ENCODE results near the gene PMPCA. TPM values are rescaled to one million over a fixed set of nuclear protein-coding genes. Genes with fewer than 3 reads are reported as not detected.

The PMPCA gene
- total RNA-seq, 4 donors from 2014 or later, result 29.2 to 64.4 (median 33.6) TPM

- ATAC-seq (ENCODE audit: low FRiP score), result no peak
- TF ChIP-seq, protein P1, sequence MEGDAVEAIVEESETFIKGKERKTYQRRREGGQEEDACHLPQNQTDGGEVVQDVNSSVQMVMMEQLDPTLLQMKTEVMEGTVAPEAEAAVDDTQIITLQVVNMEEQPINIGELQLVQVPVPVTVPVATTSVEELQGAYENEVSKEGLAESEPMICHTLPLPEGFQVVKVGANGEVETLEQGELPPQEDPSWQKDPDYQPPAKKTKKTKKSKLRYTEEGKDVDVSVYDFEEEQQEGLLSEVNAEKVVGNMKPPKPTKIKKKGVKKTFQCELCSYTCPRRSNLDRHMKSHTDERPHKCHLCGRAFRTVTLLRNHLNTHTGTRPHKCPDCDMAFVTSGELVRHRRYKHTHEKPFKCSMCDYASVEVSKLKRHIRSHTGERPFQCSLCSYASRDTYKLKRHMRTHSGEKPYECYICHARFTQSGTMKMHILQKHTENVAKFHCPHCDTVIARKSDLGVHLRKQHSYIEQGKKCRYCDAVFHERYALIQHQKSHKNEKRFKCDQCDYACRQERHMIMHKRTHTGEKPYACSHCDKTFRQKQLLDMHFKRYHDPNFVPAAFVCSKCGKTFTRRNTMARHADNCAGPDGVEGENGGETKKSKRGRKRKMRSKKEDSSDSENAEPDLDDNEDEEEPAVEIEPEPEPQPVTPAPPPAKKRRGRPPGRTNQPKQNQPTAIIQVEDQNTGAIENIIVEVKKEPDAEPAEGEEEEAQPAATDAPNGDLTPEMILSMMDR (IDR thresholded peaks at IDR 0.05), result no peak
- no peak for DNase-seq (ENCODE audit: low spot score)
Observed at GRCh38 chr9:136363949-136364748, 46.3 kb upstream of the PMPCA start.

- DNase-seq (ENCODE audit: low spot score) (no peak), ATAC-seq (ENCODE audit: low FRiP score) (no peak)
- TF ChIP-seq, protein P1 (IDR thresholded peaks at IDR 0.05), result no peak
Observed at GRCh38 chr9:136364942-136365774, 45.3 kb upstream of the PMPCA start.

DNA sequence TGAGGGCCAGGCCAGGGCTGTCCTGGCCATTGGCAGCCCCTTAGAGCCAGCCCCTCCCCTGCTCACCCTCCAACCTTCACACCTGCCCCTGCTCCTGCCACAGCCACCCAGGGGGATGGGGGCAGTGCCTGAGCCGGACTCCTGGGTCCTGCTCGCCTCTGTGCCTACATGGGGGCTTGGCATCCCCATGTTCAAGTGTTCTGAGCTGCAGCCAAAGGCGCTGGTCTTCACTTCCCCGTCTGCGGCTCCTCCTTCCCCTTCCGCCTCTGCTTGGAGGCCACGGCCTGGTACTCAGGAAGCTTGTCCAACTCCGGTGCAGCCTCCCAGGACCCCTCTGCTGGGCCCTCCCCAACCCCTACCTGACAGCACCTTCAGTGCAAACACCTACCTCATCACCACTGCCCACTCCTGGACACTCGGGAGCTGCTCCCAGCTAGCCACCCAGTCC is 44.7 kb upstream of the PMPCA start:
- no peak for ATAC-seq (ENCODE audit: low FRiP score)
- TF ChIP-seq, protein P1 (IDR thresholded peaks at IDR 0.05), result no peak
- DNase-seq (ENCODE audit: low spot score), result no peak

GRCh38 chr9:136366826-136367225 is 43.6 kb upstream of the PMPCA start:
- TF ChIP-seq, protein P1 (IDR thresholded peaks at IDR 0.05), result no peak
- DNase-seq (ENCODE audit: low spot score), result no peak
- no peak for ATAC-seq (ENCODE audit: low FRiP score)

- no peak for ATAC-seq (ENCODE audit: low FRiP score)
- TF ChIP-seq, protein P1 (IDR thresholded peaks at IDR 0.05), result no peak
Observed at GRCh38 chr9:136367296-136368145, 42.9 kb upstream of the PMPCA start.

GRCh38 chr9:136368190-136368589 is 42.3 kb upstream of the PMPCA start:
- ATAC-seq (ENCODE audit: low FRiP score), result no peak
- DNase-seq (ENCODE audit: low spot score), result no peak
- TF ChIP-seq, protein P1 (IDR thresholded peaks at IDR 0.05), result no peak

More at GRCh38 chr9:136367296-136368145, 42.9 kb upstream of the PMPCA start:
- no peak for DNase-seq (ENCODE audit: low spot score)
